ENCODE data around the gene ANKRD65. TPM values are rescaled to one million over a fixed set of nuclear protein-coding genes. Genes with fewer than 3 reads are reported as not detected.

The ANKRD65 gene
- total RNA-seq, 1 donor from 2014 or later, result 3.2 TPM

DNA sequence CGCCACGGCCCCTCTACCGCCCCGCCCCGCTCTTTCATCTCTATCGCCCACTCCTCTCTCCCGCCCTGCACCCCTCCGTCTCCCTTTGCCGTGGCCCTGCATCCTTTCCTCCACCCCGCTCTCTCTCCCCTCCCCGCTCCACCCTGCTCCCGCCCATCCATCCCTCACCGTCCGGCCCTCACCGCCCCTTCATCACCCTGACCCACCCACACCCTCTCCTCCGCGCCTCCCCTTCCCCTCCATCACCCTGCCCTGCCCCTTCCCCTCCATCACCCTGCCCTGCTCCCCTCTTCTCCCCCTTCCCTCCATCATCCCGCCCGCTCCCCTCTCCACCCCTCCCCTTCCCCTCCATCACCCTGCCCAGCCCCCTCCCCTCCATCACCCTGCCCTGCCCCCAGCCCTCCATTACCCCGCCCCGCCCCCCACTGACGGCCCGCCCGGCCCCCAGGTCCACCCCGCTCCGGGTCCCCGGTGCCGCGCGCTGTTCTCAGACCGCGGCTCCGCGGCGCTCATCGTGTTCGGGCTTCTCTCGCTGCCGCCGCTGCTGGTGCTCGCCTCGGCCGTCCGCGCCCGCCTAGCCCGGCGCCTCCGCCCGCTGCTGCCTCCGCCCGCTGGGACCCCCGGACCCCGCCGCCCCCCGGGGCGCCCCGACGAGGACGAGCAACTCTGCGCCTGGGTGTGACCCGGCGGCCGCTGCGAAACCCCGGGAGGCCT, 6.2 kb upstream of the ANKRD65 start:
- TF ChIP-seq, protein P1, sequence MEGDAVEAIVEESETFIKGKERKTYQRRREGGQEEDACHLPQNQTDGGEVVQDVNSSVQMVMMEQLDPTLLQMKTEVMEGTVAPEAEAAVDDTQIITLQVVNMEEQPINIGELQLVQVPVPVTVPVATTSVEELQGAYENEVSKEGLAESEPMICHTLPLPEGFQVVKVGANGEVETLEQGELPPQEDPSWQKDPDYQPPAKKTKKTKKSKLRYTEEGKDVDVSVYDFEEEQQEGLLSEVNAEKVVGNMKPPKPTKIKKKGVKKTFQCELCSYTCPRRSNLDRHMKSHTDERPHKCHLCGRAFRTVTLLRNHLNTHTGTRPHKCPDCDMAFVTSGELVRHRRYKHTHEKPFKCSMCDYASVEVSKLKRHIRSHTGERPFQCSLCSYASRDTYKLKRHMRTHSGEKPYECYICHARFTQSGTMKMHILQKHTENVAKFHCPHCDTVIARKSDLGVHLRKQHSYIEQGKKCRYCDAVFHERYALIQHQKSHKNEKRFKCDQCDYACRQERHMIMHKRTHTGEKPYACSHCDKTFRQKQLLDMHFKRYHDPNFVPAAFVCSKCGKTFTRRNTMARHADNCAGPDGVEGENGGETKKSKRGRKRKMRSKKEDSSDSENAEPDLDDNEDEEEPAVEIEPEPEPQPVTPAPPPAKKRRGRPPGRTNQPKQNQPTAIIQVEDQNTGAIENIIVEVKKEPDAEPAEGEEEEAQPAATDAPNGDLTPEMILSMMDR (IDR thresholded peaks at IDR 0.05), result no peak
- TF ChIP-seq POLR2AphosphoS5 (IDR thresholded peaks at IDR 0.05; ENCODE audit: insufficient read depth in 1 of 2, low read depth in 1 of 2) (no peak), POLR2A (IDR thresholded peaks at IDR 0.05) (no peak)
- H3K27ac ChIP-seq, result peak overlapping the region; percentile 75
- H3K27me3 ChIP-seq, result no peaks in the 10 kb centered on the region
- no peaks in the 10 kb centered on the region for H3K36me3 ChIP-seq
- intact Hi-C loops (cut with DNase I), result no loop called here
- peak overlapping the region; percentile 44 to 49 for H3K4me3 ChIP-seq
- no peaks in the 10 kb centered on the region for H3K9me3 ChIP-seq
- peak in 1 of 2 donors; percentile 100 for DNase-seq (ENCODE audit: extremely low spot score in 2 of 2)
- peaks cover 40% of the 10 kb centered on the region for H3K4me1 ChIP-seq

DNA sequence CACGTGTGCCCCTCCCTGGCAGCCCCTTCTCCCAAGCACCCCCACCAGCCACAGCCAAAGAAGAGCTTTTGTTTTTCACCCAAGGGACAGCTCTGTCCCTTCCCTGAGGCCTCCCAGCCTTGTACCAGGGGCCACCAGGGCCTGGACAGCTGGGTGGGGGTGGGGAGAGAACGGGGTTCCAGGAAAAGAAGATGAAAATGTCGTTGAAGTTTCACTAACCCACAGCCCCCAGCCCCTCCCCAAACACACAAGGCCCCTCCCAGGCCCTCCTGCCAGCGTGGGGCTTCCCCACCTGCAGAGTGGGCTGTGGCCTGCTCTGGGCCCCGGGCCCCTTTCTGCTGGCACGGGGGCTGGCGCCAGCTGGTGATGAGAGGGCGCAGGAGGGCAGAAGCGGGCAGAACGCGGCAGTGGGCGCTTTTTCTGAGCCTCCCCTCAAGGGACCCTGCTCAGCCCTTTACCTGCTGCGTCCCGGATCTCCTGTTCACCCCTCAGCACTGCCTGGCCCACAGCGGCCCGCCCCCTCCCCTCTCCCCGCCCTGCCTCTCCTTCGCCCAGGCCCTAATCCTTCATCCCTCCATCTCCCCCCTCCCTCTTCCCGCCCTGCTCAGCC, 5.5 kb upstream of the ANKRD65 start:
- DNase-seq (ENCODE audit: extremely low spot score in 2 of 2), result no peak
- Histone ChIP-seq H3K9me3 (no peaks in the 10 kb centered on the region), H3K27me3 (no peaks in the 10 kb centered on the region), H3K27ac (no peak overlapping the region), H3K4me1 (peaks cover 40% of the 10 kb centered on the region), H3K4me3 (no peak overlapping the region), H3K36me3 (no peaks in the 10 kb centered on the region)
- no peak for TF ChIP-seq POLR2AphosphoS5 (IDR thresholded peaks at IDR 0.05; ENCODE audit: insufficient read depth in 1 of 2, low read depth in 1 of 2)
- TF ChIP-seq, protein P1 (IDR thresholded peaks at IDR 0.05), result no peak
- intact Hi-C loops (cut with DNase I), result no loop called here

DNA sequence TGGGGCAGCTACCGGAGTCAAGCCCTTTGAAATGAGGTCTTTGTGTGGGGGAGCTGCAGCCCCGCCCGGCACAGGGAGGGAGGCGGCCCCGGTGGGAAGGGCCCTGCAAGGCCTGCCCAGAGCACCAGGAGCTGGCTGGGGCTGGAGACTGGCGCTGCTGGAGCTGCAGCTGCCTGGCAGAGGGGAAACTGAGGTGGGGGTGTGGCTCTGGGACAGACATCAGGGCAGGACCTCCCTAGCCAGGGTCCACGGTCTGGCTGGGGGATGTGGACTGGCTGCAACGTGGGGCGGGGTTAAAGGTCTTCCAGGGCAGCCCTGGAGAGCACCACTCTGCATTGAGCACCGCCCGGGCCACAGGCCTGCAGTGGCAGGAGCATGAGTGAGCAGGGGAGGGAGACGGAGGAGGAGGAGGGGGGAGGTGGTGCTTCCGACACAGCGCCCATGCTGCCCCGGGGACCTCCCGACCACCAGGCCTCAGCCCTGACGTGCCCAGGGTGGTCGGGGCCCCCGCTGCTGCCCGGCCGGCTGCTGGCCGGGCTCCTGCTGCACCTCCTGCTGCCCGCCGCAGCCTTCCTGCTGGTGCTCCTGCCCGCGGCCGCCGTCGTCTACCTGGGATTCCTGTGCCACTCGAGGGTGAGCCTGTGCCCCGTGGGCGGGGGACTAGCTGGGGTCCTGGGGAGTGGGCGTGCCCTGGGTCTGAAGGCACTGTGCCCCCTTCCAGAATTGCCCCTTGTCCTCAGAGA, 4.8 kb upstream of the ANKRD65 start:
- Histone ChIP-seq H3K9me3 (no peaks in the 10 kb centered on the region), H3K4me3 (no peak overlapping the region), H3K4me1 (peaks cover 40% of the 10 kb centered on the region), H3K27ac (no peak overlapping the region), H3K27me3 (no peaks in the 10 kb centered on the region), H3K36me3 (no peaks in the 10 kb centered on the region)
- no peak for DNase-seq (ENCODE audit: extremely low spot score in 2 of 2)
- intact Hi-C loops (cut with DNase I), result no loop called here
- TF ChIP-seq, protein P1 (IDR thresholded peaks at IDR 0.05), result no peak
- TF ChIP-seq POLR2AphosphoS5 (IDR thresholded peaks at IDR 0.05; ENCODE audit: insufficient read depth in 1 of 2, low read depth in 1 of 2), result no peak
- TF ChIP-seq POLR2A (IDR thresholded peaks at IDR 0.05), result no peak

DNA sequence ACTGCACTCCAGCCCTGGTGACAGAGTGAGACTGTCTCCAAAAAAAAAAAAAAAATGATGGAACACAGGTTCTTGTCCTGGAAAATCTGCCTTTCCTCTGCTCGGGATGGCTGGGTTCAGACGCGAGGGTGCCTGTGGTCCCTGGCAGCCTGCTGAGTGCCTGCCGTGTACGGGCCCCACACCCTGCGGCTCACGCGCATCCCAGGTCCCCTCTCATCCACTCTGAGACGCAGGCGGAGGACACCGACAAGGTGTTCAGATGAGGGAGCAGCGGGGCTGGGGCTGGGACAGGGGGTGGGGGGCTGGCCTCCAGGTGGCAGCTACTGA, 4.3 kb upstream of the ANKRD65 start:
- intact Hi-C loops (cut with DNase I), result no loop called here
- TF ChIP-seq POLR2A (IDR thresholded peaks at IDR 0.05) (no peak), POLR2AphosphoS5 (IDR thresholded peaks at IDR 0.05; ENCODE audit: insufficient read depth in 1 of 2, low read depth in 1 of 2) (no peak)
- TF ChIP-seq, protein P1 (IDR thresholded peaks at IDR 0.05), result no peak
- Histone ChIP-seq H3K9me3 (no peaks in the 10 kb centered on the region), H3K36me3 (no peaks in the 10 kb centered on the region), H3K27me3 (no peaks in the 10 kb centered on the region), H3K4me1 (peaks cover 40% of the 10 kb centered on the region), H3K4me3 (no peak overlapping the region), H3K27ac (no peak overlapping the region)
- DNase-seq (ENCODE audit: extremely low spot score in 2 of 2), result no peak
